Kidney glomerular epithelial cell (primary cell): Measurements from ENCODE around the gene ELAC1.
A peak's percentile ranks its signal among the peaks of the same experiment; 100 is the strongest.

ENCODE experiments used
- DNase-seq: peaks from one replicate; lab custom pipeline; 2025; lab: John Stamatoyannopoulos, UW

The ELAC1 gene

DNA sequence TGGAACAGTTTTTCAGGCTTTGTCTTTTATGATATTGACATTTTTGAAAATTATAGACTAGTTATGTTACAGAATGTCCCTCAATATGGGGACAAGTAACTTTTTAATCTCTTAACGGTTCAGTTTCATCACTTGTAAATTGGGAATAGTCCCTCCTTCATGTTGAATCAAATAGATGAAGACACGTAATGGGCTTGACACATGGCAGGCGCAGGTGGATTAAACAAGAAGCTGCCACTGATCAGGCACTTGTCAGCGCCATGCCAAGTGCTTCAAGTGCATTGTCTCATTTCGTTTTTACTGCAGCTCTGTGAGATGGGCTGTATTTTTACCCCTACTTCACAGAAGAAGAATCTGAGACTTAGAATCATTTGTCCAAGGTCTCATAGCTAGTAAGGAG, 52.7 kb downstream of the ELAC1 start:
- DNase-seq = no peak

DNA sequence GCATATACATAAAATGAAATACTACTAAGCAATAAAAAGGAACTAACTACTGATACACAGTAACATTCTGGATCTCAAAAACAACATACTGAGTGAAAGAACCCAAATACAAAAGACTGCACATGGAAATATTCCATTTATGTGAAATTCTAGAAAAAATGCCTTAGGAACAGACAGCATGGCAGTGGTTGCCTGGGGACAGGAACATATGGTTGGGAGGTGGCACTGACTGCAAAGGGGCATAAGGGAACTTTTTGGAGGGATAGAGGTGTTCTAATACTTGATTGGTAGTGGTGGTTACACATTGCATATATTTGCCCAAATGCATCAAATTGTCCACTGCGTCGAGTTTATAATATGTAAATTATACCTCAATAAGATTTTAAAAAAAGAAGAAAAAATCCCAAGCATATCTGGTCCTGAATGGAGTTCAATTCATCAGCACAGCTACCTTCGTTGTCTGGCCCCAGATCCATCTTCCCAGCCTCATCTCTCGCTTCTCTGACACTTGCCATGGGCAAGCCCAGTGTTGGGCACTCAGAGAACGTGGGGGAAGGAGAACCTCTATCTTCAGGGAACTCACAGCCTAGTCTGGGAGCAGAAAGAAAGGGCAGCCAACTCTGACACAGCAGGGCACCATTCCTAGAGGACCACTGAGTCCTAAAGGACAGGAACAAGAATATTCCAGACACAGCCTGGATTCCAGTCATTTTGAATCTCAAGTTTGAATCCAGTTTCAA, 53.6 kb downstream of the ELAC1 start:
- no peak for DNase-seq

DNA sequence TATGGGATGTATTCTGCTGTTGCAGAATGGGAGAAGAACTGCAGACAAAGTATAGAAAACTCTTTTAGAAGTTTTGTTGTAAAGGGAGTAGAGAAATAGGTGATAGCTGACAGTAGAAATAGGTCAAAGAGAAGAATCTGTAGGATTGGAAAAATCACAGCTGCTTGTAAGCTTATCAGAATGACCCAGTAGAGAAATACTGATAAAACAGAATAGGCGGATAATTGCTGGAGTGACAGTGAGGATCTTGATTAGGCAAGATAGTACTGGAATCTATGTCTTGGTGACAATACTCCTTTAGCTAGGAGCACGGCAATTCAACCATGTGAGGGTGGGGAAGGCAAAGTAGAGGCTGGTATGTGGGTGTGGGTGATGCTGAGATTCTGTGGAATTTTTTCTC, 57.7 kb downstream of the ELAC1 start:
- DNase-seq = no peak

DNA sequence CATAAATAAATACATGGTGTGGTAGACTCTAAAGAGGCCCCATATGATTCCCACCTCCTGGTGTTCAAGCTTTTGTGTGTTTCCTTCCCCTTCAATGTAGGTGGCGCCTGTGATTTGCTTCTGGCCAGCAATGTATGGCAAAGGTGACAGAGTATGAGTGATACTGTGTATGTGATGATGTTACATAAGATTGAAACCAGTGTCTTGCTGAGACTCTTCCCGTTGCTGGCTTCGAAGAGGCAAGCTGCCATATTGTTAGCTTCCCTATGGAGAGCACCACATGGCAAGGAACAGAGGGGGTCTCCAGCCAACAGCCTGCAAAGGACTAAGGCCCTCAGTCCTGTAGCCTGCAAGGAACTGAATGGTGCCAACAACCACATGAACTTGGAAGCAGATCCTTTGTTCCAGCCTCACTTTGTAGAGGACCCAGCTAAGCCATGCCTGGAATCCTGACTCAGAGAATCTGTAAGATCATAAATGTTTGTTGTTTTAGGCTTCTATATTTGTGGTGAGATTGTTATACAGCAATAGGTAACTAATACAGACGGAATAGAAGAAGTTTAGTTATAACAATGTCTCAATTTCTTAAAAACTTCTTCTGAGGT, 60.5 kb downstream of the ELAC1 start:
- no peak for DNase-seq

DNA sequence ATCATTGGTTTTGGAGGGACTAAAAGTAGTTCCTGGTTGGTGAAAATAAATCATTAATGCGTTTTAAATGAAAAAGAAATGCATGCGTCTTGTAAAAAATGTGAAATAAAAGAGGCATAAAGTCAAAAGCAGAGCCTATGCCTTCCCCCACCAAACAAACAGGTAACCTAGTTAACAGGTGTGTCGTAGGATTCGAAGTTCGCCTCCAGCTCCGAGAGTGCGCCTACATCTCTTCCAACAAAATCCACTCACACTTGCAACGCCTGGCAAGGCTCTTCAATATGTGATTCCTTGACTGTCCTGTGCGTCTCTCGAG, 61.5 kb downstream of the ELAC1 start:
- no peak for DNase-seq

DNA sequence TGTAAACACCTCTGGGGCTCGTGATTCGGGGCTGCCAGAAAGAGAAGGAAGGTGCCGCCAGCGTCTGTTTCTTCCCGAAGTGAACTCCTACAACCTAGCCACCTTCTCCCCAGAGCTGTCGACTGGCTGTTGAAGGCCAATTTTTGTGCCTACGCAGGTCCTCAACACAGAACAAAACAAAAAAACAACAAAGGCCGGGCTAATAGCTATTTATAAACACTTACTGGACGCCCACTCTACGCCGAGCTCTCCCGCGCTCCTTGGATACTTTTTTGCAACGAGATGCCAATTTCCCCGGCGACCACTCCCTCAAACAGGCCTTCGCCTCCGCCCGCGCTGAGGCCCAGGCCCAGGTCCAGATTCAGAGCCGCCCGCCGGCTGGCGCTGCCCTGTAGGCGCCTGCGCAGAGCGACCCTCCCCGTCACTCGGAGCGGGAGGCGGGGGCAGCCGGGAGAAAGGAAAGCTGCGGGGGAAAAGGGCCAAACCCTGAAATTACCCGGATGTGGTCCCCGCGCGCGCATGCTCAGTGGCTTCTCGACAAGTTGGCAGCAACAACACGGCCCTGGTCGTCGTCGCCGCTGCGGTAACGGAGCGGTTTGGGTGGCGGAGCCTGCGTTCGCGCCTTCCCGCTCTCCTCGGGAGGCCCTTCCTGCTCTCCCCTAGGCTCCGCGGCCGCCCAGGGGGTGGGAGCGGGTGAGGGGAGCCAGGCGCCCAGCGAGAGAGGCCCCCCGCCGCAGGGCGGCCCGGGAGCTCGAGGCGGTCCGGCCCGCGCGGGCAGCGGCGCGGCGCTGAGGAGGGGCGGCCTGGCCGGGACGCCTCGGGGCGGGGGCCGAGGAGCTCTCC, 62.1 kb downstream of the ELAC1 start, which contains the start of gene SMAD4:
Gene SMAD4 (plus strand): TSS at position 520 of the 843 bp plus-strand sequence. CDS start 16,834 bp downstream, outside the sequence.
- peak; percentile 92 for DNase-seq

DNA sequence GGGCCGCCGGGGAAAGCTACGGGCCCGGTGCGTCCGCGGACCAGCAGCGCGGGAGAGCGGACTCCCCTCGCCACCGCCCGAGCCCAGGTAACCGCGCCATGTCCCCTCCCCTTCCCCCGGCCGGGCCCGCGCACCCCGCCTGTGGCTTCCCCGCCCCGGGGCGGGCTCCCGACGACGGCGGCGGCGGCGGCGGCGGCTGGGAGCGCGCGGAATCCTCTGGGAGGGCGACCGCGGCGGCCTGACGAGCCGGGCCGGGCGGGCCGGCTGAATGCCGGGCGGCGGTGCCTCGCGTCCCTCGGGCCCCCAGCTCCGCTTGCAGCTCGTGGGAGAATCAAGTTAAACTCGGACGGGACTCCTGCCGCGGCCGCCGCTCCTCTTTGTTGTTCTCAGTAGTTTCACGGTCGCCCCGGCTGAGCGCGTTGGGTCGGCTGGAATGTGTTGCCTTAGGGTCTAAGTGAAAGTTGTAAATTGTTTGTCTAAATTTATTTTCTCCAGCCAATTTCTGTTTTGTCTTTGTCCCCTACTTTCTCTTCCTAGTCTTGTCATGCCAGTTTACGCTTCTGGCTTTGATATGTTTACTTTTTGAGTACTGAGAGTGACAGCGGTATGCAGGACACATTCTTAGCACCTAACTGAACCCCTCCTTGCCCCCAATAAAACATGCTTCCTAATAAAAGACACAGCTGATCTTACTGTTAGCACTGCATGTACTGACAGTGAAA, 62.9 kb downstream of the ELAC1 start:
- DNase-seq = no peak

DNA sequence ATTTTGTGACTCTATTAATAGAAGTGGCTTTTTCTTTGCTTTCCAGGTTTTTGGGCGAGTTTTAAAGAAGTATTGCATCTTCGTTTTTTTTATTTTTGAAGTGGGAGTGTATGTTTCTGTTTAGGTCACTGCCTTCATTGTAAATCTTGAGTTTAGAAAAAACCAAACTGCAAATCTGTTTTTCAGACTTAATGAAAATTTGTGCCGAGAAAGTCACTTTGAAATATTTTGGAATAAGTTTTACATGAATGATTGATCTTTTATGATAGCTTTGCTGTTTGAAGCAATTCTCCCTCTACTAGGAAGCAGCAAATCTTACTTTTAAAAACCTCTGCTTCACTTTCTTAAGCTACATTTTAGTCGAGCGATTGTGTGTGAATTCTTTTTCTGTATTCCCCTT, 64.4 kb downstream of the ELAC1 start:
- no peak for DNase-seq

DNA sequence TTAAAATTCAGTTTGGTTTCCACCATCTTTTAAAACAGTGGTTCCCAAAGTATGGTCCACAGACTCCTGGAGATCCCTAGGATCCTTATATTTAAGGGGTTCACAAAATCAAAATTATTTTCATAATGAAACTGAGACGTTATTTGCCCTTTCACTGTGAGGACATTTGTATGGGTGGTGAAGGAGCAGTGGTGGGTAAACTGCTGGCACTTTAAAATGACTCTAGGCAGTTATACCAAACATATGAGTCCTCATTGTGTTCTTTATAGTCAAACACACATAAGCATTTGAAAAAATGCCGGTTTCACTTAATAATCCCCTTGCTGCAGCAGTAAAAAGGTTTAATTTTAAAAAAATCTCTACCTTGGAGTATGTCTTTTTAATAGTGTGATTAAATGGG, 69.4 kb downstream of the ELAC1 start:
- no peak for DNase-seq
